GM19239 (cell line): ENCODE results near the gene PIPOX.

ENCODE experiments used
- DNase-seq: peaks from one replicate; pipeline ENCODE4 v3.0.0; 2011; ENCODE audit warnings: low spot score; ENCODE audit not compliant: insufficient read length
- FAIRE-seq: peaks from 2 replicates; lab custom pipeline; 2011; peaks lifted over from hg19 to GRCh38; lab: Jason Lieb, UNC

The PIPOX gene, protein sequence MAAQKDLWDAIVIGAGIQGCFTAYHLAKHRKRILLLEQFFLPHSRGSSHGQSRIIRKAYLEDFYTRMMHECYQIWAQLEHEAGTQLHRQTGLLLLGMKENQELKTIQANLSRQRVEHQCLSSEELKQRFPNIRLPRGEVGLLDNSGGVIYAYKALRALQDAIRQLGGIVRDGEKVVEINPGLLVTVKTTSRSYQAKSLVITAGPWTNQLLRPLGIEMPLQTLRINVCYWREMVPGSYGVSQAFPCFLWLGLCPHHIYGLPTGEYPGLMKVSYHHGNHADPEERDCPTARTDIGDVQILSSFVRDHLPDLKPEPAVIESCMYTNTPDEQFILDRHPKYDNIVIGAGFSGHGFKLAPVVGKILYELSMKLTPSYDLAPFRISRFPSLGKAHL

DNA sequence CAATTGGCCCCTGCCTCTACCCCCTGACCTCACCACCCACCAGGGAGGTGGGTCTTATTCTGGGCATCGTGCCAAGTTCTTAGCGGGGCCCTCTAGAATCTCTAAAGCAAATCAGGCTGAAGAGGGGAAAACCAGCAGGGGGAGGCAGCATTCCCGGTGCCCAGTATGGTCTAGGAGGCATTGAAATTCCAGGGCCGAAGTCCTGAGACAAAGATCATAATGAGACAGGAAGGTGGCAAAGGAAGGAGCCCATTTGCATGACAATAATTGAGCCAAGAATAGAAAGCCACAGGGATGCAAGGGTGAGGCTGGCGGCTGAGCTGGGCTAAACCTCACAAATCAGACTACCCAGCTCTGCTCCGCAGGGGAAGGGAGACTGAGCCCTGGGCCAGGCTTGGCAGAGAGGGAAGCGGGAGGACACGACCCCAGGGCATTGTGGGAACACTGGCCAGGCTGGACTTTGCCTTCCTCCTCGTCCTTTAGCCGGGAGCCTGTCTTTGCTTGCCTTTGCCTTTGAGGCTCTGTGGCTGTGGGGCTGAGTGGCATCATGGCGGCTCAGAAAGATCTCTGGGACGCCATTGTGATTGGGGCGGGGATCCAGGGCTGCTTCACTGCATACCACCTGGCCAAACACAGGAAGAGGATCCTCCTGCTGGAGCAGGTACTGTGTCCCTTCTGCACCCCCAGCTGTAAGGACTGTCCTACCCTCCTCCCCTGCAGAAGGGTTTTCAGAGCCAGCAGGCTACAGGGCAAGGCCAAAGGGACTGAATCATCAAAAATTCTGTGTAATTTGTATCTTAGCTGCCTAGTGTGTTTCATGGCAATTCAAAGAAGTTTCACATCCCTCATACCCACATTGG lies at the start of gene PIPOX:
Gene PIPOX (plus strand): TSS at position 463 of the 860 bp plus-strand sequence. CDS start 85 bp downstream, at position 548.
- peak; percentile 22 for DNase-seq
- peak; percentile 33 for FAIRE-seq

DNA sequence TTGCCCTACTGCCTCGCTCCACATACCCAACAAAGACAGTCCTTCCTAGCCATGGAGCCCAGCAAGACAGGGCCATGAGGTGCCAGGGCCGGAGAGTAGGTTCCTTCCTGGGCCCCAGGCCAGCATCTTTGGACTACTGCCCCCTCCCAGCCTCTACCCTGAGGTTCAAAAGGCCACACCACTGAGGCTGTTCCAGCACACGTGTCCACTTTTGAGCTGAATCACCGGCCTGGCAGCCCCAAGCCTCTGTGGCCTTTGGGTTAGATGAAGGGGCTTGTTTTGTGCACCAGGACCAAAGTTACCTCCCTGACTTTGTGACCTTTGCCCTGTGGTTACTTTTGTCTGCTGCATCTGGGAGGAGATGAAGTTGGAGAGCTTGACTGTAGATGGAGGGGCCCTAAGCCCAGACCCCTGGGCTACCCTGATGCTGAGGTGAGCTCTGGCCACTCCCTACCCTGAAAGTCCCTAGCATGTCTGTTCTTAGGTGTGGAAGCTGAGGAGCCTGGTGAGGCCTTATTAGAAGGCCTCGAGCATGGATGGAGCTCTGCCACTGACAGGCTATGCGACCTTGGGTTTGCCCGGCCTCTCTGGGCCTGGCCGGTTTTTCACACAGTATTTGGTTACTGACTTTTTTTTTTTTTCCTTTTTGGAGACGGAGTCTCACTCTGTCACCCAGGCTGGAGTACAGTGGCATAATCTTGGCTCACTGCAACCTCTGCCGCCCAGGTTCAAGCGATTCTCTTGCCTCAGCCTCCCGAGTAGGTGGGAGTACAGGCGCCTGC lies 49.1 kb upstream of the PIPOX start:
- FAIRE-seq = no peak

DNA sequence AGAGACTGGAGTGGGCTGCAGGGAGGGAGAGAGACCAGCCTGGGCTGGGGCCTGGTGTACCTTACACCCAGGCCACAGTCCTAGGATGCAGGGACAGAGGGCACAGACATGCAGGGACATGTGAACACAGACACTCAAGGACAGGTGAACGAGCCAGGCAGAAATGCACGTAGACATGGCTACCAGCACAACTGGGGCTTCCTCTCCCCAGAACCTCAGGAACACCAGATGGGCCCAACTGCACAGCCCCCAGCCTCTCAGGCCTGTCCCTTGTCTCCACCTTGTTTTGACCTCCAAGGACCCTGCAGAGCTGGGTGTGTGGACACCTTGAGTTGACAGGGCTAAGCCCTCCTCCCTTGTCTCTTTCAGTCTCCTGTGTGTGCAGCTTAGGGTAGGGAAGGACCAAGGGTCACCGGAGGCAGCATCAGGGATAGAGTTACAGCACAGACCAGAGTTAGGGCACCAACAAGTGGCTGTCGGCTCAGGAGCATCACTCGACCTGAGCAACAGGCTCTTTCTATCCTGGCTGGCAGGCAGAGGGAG lies 46.3 kb upstream of the PIPOX start:
- no peak for FAIRE-seq
- DNase-seq = no peak

More for the DNA sequence above, 49.1 kb upstream of the PIPOX start:
- no peak for DNase-seq

DNA sequence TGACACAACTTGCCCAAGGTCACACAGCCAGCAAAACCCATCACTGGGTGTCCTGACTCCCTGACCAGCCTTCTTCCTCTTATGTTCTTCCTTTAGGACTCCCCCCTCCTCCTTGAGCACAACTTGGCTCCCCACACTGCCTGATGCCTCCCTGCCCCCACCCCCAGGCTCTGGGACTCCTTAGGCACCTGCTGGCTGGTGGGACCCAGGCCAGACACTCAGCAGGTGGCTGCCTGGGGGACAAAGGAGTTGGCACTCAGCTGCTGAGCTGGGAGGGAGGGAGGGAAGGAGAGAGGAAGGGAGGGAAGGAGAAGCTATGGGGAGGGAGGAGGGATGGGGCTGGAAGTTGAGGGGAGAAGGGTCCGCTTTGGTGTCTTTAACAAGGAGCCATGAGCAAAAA lies 45.1 kb upstream of the PIPOX start:
- FAIRE-seq = no peak
- no peak for DNase-seq

DNA sequence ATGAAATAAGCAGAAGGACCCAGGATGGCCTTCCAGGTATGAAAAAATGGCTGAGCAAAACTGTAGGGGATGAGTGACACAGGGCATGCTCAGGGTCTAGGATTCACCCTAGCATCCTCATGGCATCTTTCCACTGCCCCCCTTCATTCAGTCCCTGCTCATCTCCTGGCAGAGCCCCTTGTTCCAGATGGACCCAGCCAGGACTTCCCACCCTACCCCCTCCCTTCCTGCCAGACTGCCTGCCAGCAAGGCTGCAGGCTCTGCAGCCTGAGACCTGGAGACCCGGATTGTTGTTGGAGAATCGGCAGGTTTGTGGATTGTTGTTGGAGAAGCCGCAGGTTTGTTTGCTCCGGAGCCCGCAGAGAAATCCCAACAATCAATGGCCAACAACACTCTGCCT lies 43.7 kb upstream of the PIPOX start:
- DNase-seq (no peak), FAIRE-seq (no peak)

DNA sequence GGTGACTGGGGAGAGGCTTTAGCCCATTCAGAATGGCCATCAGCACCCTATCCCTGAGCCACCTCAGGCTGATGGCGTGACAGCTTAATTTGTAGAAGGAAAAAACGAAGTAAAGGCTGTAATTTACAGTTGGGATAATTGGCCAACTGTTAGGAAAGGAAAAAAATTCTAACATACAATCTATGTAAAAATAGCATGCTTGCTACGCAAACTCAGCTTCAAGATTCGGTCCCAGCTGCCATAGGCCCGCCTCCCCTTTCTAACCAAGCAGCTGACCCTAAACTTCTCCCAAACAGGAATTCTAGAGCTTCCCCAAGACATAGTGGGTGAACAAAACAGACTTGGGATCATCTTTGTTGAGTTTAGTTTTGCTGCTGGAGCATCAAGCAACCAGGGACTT lies 42.0 kb upstream of the PIPOX start:
- no peak for FAIRE-seq

DNA sequence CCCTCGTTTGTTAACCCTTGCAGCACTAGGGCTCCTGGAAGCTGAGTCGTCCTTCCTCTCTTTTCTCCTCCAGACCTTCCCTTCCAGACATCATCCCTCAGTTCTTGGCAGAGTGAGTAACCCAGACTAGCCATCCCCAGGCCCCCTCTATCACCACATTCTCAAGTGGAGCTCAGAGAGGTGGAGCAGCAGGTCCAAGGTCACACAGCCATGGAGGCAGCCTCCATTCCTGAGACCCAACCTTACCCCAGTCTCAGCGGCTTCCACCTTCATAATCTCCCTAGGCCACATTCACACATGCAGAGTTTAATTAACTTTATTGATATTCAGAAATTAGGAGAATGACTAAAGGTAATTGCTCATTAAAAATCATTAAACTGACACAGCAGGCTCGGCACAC lies 40.1 kb upstream of the PIPOX start:
- DNase-seq (no peak), FAIRE-seq (no peak)

More for the DNA sequence above, 42.0 kb upstream of the PIPOX start:
- no peak for DNase-seq

DNA sequence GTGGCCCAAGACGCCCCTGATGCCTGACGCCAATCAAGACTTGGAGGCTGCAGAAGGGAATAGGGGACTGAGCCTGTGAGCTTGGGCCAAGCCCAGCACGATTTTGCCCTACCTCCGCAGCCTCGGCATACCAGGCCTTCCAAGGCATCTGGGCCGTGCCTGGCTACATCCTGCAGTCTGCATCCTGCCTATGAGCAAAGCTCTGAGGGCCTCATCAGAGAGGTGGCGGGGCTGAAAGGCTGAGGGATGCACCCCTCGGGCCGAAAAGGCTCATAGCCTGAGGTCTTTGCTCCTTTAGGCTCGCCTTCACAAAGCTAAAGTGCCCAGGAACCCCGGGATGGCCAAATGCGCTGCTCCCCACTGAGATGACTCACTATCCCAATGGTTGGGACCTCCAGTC lies 39.7 kb upstream of the PIPOX start:
- DNase-seq = no peak
- no peak for FAIRE-seq

DNA sequence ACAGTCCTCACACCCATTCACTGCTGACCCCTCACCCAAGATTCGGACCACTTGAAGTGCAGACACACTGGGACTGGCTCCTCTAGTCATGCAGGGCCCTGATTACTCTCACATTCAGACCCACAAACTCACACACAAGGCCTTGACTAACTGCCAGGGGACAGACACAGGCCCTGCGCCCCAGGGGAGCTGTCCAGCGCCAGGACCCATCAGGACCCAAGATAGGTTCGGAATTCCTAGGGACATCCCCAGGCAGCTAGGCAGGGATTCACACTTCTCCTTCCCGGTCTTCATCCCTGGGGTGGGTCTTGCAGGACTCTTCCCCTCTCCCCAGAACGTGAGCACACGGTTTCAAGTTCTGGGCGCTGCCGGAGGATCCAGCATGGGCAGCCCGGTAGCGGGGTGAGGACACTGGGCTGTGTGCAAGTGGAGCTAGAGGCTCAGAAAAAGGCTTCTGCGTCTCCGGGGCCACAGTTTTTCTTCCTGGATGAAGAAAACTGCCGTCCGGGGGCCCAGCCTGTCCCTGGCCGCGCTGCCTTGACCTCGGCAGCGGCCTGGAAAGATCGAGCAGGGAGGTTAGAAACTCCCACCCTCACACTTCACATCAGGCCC lies 38.8 kb upstream of the PIPOX start:
- FAIRE-seq (no peak), DNase-seq (no peak)

DNA sequence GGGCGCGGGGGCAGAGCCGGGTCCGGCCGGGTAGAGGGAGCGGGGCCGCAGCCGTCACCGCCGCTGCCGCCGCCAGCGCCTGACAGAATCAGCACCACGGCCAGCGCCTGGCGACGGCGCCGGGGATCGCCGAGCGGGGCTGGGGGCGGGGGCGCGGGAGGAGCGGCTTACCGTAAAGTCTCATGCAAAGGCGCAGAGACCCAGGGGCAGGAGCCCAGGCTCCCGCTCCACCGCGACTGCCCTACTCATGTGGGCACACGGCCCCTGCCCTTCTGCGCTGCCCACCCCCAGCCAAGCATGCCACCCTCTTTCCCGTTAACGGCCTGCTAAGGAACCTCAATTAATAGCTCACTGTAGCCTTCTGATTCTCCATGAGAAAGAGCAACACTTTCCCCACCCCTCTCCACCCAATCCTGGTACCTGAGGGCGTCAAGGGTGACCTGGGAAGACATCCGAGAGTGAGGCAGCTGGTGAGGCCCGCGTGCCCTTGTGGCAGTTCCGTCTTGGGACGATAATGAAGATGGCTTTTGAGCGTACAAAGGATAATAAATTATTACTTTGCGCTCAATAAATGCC lies 36.9 kb upstream of the PIPOX start, which contains the start of gene SEZ6:
Gene SEZ6 (minus strand): TSS at position 98 of the 576 bp plus-strand sequence. CDS start 164 bp downstream, outside the sequence.
- peak; percentile 76 for DNase-seq
- no peak for FAIRE-seq

DNA sequence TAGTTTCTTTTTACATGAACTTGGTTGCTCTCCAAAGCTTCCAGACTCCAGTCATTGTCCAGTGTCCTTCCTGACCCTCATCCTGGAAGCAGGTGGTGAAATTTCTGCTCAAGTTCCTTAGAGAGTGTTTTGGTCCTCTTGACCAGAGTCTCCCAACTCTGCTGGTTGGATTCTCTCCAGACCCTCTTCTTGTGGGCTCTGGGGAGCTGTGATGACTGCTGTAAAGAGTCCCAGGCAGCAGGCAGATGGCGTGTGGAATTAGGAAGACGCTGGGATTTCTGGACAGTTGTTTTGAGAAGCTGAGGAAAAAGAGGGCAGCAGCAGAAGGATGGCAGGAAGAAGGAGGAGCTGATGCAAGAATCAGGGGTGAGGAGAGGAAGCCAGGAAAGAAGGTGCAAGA lies 35.5 kb upstream of the PIPOX start:
- FAIRE-seq = no peak
- no peak for DNase-seq

DNA sequence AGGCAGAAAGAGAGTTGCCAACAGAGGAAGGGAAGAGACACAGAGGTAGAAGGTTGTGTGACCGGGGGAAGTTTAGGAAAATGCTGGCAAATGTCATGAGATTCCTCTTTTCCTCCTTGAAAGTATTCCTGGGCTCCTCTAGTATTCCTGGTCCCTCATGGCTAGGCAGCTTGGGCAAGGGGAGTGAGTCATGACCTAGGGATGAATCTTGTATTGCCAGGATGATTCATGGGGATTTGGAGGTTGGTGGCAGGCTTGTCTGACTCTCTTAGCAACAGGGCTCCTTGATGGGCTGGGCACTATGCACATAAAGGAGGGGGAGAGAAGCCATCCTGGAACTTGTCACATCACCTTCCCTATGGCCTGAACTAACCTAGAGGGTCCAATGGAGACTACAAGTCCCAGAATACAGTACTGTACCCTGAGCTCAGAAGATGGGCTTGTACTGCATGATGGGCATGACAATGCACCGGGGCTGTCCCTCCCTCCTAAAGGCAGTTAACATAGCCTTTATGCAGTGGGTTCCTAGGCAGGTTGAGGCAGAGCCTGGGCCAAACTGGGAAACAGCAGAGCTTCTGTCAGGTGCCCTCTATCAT lies 35.0 kb upstream of the PIPOX start:
- FAIRE-seq = no peak
- no peak for DNase-seq

DNA sequence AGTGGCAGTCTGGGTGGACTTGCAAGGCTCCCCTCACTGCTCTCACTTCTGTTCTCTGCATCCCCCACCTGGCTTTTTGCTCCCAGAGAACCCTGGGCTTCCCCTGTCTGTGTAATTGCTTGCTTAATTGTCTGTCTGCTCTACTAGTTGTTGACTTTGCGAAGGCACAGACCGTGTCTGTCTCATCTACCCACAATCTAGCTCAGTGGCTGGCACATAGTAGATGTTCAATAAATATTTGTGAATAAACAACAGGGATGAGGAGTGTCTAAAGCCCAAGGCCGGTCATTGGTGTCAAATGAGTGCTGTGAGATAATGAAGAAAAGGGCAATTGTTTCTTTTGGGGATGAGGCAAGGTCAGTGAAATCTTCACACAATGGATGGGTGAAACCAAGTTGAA lies 34.4 kb upstream of the PIPOX start:
- no peak for FAIRE-seq
- no peak for DNase-seq

DNA sequence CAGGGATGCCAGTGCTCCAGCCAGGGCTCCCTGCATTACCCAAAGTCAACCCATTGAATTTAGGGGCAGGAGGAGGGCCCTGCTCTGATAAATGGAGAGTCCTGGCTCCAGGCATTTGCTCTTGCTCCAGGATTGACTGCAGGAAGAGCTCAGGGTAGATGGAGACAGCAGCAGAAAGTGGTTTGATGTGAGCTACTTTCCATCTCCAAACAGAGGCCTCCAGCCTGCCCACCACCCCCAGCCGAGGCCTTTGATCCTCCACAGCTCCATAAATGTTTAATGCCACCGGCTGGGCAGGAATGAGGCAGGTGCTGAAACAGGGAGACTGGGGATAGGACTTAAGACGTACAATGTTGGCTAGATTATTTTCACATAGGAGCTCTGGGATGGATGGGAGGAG lies 32.8 kb upstream of the PIPOX start:
- DNase-seq = no peak

DNA sequence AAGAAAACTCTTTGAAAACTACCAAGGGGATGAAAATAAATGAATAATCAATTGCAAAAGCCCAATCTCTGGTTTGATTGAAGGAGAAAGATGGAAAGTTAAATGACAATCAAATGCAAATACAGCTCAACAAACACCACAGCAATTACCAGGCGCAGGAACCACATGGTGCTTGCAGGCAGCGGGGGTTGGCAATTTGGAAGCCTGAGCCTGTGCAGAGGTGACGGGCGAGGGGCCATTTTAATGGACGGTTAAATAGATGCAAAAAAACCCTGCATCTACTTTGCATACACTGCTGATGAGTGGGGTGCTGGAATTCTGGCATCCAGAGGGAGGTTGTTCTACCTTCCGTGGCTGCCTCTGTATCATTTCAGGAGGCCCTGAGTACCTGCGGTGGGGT lies 32.4 kb upstream of the PIPOX start:
- DNase-seq (no peak), FAIRE-seq (no peak)

More for the DNA sequence above, 32.8 kb upstream of the PIPOX start:
- FAIRE-seq = no peak

DNA sequence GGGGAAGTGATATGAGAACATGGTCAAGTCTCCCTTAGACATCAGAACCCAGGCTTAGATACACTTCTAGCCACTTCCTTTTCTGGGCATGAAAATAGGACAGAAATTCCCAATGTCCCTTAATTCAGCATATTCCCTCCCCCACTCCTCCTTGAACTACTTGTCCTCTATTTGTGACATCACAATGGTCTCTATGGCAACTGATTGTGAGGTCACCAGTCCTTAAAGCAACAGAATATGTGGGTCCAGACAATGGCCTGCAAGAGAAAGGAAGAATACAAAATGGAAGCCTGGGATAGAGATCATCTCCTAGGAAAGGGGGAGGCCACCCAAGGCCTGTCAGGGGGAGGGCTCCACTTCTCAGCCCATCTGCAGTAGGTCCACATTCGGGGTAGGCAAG lies 30.4 kb upstream of the PIPOX start:
- no peak for DNase-seq
- no peak for FAIRE-seq

DNA sequence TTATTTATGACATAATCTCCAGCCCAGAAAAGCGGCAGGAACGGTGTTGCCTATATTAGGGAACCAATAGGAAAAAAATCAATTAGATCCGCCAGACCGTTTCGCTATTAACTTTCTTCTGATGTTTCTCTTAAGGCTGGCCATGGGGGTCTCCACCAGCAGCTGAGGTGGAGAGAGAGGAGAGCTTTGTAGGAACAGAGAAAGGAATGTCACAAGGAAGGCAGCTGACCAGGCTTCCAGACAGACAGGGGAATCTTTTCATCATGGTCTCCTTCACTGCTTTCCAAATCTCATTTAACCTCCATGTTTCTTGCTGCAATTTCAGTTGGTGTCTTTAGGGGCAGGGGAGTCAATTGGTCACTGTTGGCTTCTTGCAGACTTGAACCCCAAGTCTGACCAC lies 28.2 kb upstream of the PIPOX start:
- DNase-seq = no peak
- FAIRE-seq = no peak

DNA sequence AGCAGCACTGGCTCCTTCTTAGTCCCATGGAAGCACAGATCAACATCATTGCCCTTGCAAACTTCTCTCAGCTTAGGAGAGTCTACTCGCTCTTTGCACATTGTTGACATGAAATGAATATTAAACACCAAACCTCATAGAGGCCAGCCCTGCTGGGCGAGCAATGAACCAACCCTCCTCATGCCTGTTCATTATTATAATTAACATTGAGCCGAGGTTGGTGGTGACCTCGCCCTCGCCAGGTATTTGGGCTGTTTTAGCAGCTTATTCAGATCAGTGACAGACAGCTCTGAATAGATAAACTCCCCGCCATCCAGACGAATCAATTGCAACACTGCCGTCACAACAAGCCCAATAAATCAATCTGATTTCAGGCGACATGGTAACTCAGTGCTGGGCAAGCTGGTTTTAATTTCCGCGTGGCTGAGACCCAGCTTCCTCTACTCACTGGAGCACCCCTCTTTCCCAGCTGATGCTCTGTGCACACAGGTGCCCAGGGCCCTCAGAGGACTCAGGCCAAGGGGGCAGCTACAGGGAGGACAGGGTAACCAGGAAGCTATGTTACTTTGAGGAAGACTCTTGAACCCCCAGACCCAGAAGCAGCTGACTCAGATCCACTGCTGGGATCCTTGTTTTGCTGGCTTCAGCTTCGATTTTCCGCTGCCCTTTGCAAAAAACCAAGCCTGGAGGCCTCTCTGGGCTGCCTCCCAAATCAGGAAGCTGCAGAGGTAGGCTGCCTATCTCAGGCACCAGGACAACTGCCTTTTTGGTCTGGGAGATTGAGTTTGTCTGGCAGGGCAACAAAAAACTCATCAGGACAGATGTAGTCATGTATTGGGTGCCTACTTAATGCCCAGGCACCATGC lies 26.4 kb upstream of the PIPOX start:
- no peak for FAIRE-seq

More for the DNA sequence above, 26.4 kb upstream of the PIPOX start:
- DNase-seq = no peak
